HCT116 (cell line): ENCODE results near the gene ADM2. TPM values are rescaled to one million over a fixed set of nuclear protein-coding genes. Genes with fewer than 3 reads are reported as not detected.

Experiments
- ATAC-seq: fragments of 200-7000 bp; cut with Tn5 transposase; 2 replicates; pipeline ENCODE4 v1.9.1; 2020; ENCODE audit warnings: mild to moderate bottlenecking, moderate library complexity
- BruUV-seq: library from RNA; stranded (reverse); fragments of 400-500 nt; replicated peaks from 2 replicates; lab custom pipeline; 2021; lab: Mats Ljungman, UMichigan
- CTCF ChIA-PET: fragments of 300-600 bp; sonication (Branson Sonifier 250); formaldehyde crosslinking; loops from one replicate; lab custom pipeline; 2021; ENCODE audit warnings: antibody characterized with exemption; lab: Charles Lee
- POLR2A ChIA-PET: fragments of 300-600, 350-600 bp; sonication (Branson Sonifier 250); formaldehyde crosslinking; loops from one replicate; lab custom pipeline; 2021; ENCODE audit warnings: antibody characterized with exemption; lab: Charles Lee
- RAD21 ChIA-PET, 2 experiments: fragments of 300-600 bp; sonication (Branson Sonifier 250); formaldehyde crosslinking; loops; one replicate each; lab custom pipeline; 2023; ENCODE audit warnings: low total read pairs in 2 of 2; ENCODE audit not compliant: uncharacterized antibody in 2 of 2, unreplicated experiment in 2 of 2, low non-redundant PET in 1 of 2; lab: Charles Lee
- DNase-seq: peaks from one replicate; pipeline ENCODE4 v3.0.0-alpha.2; 2010; ENCODE audit warnings: low read depth, low spot score
- H2AFZ ChIP-seq: fragments of 200-600 bp; shearing (Covaris generic), sonication (generic); 2 replicates; pipeline ENCODE4 v1.6.1; 2017; ENCODE audit warnings: low read depth, mixed run types, mixed read lengths, antibody characterized with exemption, low read length; ENCODE audit not compliant: poor library complexity, severe bottlenecking
- H3K27ac ChIP-seq: 2 replicates; pipeline ENCODE4 v1.5.1; 2012; ENCODE audit warnings: low read depth, low read length
- H3K27me3 ChIP-seq: fragments of 200-600 bp; sonication (generic); 2 replicates; pipeline ENCODE4 v1.6.1; 2016; ENCODE audit warnings: mixed run types, low read length, mixed read lengths; ENCODE audit not compliant: insufficient read depth
- H3K36me3 ChIP-seq, 2 experiments: fragments of 200-500 bp in 1 of 2; fragments of 200-600 bp in 1 of 2; sonication (Bioruptor generic) in 1 of 2; sonication (generic) in 1 of 2; 2 replicates each; pipeline versions ENCODE4 v1.5.1 to v1.6.1; 2014 to 2016; ENCODE audit warnings: low read length in 2 of 2, inconsistent platforms in 1 of 2, mixed read lengths in 1 of 2, mixed run types in 1 of 2; ENCODE audit not compliant: insufficient read depth in 2 of 2, control insufficient read depth in 1 of 2
- H3K4me1 ChIP-seq, 2 experiments: fragments of 200-600 bp in 1 of 2; sonication (generic) in 1 of 2; 2 replicates each; pipeline versions ENCODE4 v1.5.1 to v1.6.1; 2012 to 2017; ENCODE audit warnings: low read length in 2 of 2, inconsistent platforms in 1 of 2, mild to moderate bottlenecking in 1 of 2, mixed read lengths in 1 of 2, mixed run types in 1 of 2, moderate library complexity in 1 of 2; ENCODE audit not compliant: insufficient read depth in 2 of 2, control insufficient read depth in 1 of 2
- H3K4me2 ChIP-seq: fragments of 200-600 bp; sonication (generic); 2 replicates; pipeline ENCODE4 v1.6.1; 2017; ENCODE audit warnings: mixed run types, low read length, mixed read lengths
- H3K4me3 ChIP-seq, 2 experiments: fragments of 200-600 bp in 1 of 2; sonication (generic) in 1 of 2; replicated peaks in 1 of 2; 2 replicates each; pipeline ENCODE4 v1.5.1; 2011 to 2016; ENCODE audit warnings: low read length in 2 of 2, control low read depth in 1 of 2, low read depth in 1 of 2, mild to moderate bottlenecking in 1 of 2, mixed read lengths in 1 of 2, mixed run types in 1 of 2
- H3K79me2 ChIP-seq: fragments of 200-600 bp; sonication (generic); 2 replicates; pipeline ENCODE4 v1.6.1; 2017; ENCODE audit warnings: mild to moderate bottlenecking, mixed run types, low read length, moderate library complexity, mixed read lengths; ENCODE audit not compliant: insufficient read depth
- H3K9ac ChIP-seq: fragments of 200-600 bp; sonication (generic); 2 replicates; pipeline ENCODE4 v1.6.1; 2016; ENCODE audit warnings: low read length, mixed read lengths
- H3K9me2 ChIP-seq: fragments of 200-600 bp; sonication (generic), shearing (Covaris generic); 2 replicates; pipeline ENCODE4 v1.6.1; 2017; ENCODE audit warnings: mixed run types, mild to moderate bottlenecking, moderate library complexity; ENCODE audit not compliant: insufficient read depth
- H3K9me3 ChIP-seq, 2 experiments: fragments of 200-500 bp in 1 of 2; fragments of 200-600 bp in 1 of 2; sonication (Bioruptor generic) in 1 of 2; sonication (generic) in 1 of 2; 2 replicates each; pipeline ENCODE4 v1.6.1; 2014 to 2017; ENCODE audit warnings: low read length in 2 of 2, mixed read lengths in 2 of 2, inconsistent platforms in 1 of 2, low read depth in 1 of 2, mild to moderate bottlenecking in 1 of 2, mixed run types in 1 of 2, moderate library complexity in 1 of 2; ENCODE audit not compliant: control insufficient read depth in 1 of 2, insufficient read depth in 1 of 2
- H4K20me1 ChIP-seq: fragments of 200-600 bp; sonication (generic), shearing (Covaris generic); 2 replicates; pipeline ENCODE4 v1.6.1; 2017; ENCODE audit warnings: mixed run types, mild to moderate bottlenecking, moderate library complexity; ENCODE audit not compliant: insufficient read depth
- ATF3 ChIP-seq: IDR thresholded peaks from 2 replicates; pipeline ENCODE4 v1.6.1; 2012
- EZH2phosphoT487 ChIP-seq: fragments of 200-600 bp; IDR thresholded peaks from 2 replicates; pipeline ENCODE4 v1.6.1; 2018; ENCODE audit warnings: antibody characterized with exemption, borderline replicate concordance
- JUND ChIP-seq: IDR thresholded peaks from 2 replicates; pipeline ENCODE4 v1.6.1; 2012
- POLR2AphosphoS5 ChIP-seq: IDR thresholded peaks from 2 replicates; pipeline ENCODE4 v1.6.1; 2011; ENCODE audit warnings: mild to moderate bottlenecking, low read depth, low read length, moderate library complexity
- SRF ChIP-seq: IDR thresholded peaks from 2 replicates; pipeline ENCODE4 v1.6.1; 2012; ENCODE audit warnings: low read depth
- TCF7L2 ChIP-seq: IDR thresholded peaks from 2 replicates; pipeline ENCODE4 v1.7.0; 2011; ENCODE audit warnings: borderline replicate concordance, inconsistent platforms; ENCODE audit not compliant: insufficient read depth, insufficient read length; ENCODE audit errors: extremely low read depth
- YY1 ChIP-seq: IDR thresholded peaks from 2 replicates; pipeline ENCODE4 v1.6.1; 2011; ENCODE audit warnings: low read length, low read depth, moderate library complexity, mild to moderate bottlenecking; ENCODE audit not compliant: insufficient replicate concordance; ENCODE audit errors: extremely low read depth
- ZBTB33 ChIP-seq: IDR thresholded peaks from 2 replicates; pipeline ENCODE4 v1.6.1; 2011; ENCODE audit warnings: mild to moderate bottlenecking, low read length, moderate library complexity; ENCODE audit not compliant: insufficient replicate concordance; ENCODE audit errors: extremely low read depth
- ZNF274 ChIP-seq: fragments of 200-500 bp; sonication (Bioruptor generic); IDR thresholded peaks from 2 replicates; pipeline ENCODE4 v1.6.1; 2014; ENCODE audit warnings: mild to moderate bottlenecking, low read depth, low read length, inconsistent platforms
- intact Hi-C: fragments of 100-400 bp; cut with micrococcal nuclease; formaldehyde crosslinking; loops from 2 replicates; pipeline ENCODE4 v1.10.0; 2022
- total RNA-seq: library from RNA; stranded (reverse); gene quantifications from one replicate; pipeline ENCODE4 v1.2.1, GENCODE V29; 2021; ENCODE audit not compliant: unreplicated experiment
- TF ChIP-seq, protein P1 (sequence below): IDR thresholded peaks from 2 replicates; pipeline ENCODE4 v1.6.1; 2012

The ADM2 gene
- total RNA-seq, 1 experiment from 2014 or later, result 12.8 TPM

DNA sequence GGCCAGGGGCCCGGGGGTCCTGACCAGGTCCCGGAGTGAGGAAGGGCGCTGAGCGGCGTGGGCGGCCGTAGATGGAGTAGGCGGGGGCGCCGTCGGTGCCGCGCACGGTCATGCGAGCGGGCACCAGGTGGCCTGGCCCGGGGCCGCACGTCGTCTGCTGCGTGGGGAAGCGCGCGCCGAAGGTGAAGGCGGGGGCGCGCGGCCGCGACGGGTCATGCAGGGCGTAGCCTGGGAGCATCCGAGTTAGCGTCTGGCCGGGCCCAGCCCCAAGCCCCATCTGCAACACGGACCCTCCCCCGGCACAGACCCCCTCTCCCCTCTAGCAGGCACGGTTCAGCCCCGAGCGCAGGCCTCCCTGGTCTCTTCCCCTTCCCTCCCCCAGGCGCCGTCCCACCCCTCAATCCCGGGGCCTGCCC is 50.2 kb downstream of the ADM2 start:
- BruUV-seq, result no TSS peak
- ChIA-PET CTCF (no interaction called here), POLR2A (no interaction called here), RAD21 (interaction anchor here (0.8 to 1.1 kb wide), 2 partner anchors 89 to 204 kb away, joined by 3 to 4 read pairs; no protein-coding TSS in a partner anchor)
- no peaks in the 10 kb centered on the region for H3K9me2 ChIP-seq
- H3K27ac ChIP-seq, result peak overlapping the region; percentile 100
- no peaks in the 10 kb centered on the region for H3K9me3 ChIP-seq
- no peaks in the 10 kb centered on the region for H4K20me1 ChIP-seq
- DNase-seq (no peak), ATAC-seq (peak; percentile 40)
- TF ChIP-seq, protein P1, sequence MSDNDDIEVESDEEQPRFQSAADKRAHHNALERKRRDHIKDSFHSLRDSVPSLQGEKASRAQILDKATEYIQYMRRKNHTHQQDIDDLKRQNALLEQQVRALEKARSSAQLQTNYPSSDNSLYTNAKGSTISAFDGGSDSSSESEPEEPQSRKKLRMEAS, result no peak
- TF ChIP-seq JUND (no peak), YY1 (peak; percentile 21), TCF7L2 (no peak), ATF3 (no peak), ZBTB33 (no peak), ZNF274 (no peak), POLR2AphosphoS5 (peak; percentile 68), EZH2phosphoT487 (no peak), SRF (no peak)
- peaks cover 11 to 61% of the 10 kb centered on the region in 2 experiments; a peak in 3 of 4 replicates for H3K4me1 ChIP-seq
- intact Hi-C loops, result loop anchor here (5.0 kb wide), 1 partner anchor 91 kb away; no protein-coding TSS in a partner anchor
- H3K36me3 ChIP-seq, result no peaks in the 10 kb centered on the region
- H3K27me3 ChIP-seq, result no peaks in the 10 kb centered on the region
- peaks cover 5% of the 10 kb centered on the region; the same call in 1 of the 2 replicates for H3K79me2 ChIP-seq
- H3K9ac ChIP-seq, result peak overlapping the region; percentile 91
- peak overlapping the region; percentile 92 to 96 for H3K4me3 ChIP-seq
- no peak overlapping the region for H2AFZ ChIP-seq
- peak overlapping the region; percentile 93 for H3K4me2 ChIP-seq
